Measurements from ENCODE around the gene RASAL1. TPM values are rescaled to one million over a fixed set of nuclear protein-coding genes. Genes with fewer than 3 reads are reported as not detected.

Gene RASAL1
- total RNA-seq, 2 experiments from 2014 or later = 1.2 to 2.7 TPM

DNA sequence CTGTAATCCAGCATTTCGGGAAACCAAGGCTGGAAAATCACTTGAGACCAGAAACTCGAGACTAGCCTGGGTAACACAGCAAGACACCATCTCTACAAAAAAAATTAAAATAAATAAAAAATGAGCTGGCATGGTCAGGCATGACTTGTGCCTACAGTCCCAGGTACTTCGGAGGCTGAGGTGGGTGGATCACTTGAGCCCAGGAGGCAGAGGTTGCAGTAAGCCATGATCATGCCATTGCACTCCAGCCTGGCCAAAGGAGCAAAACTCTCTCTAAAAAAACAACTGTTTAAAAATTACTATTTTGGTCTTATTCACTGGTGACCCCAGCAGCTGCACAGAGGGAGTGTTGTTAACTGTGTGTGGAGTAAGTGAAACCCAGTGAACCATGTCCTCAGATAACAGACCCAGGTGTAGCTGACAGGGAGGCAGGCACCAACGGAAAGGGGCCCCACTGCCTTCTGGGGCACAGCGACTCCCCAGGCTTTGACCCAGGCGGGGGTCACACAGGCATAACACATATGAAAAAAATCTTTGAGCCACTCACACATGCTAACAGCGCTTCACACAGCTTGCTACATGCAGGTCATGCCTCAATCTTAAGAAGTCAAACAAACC, 37.6 kb upstream of the RASAL1 start:
- Mint-ChIP-seq H3K4me1 (ENCODE audit: low read depth) (no peaks in the 10 kb centered on the region), H3K27me3 (no peaks in the 10 kb centered on the region), H3K27ac (no peak overlapping the region), H3K9me3 (no peaks in the 10 kb centered on the region), H3K4me3 (no peak overlapping the region), H3K36me3 (ENCODE audit: low read depth) (peaks cover 93% of the 10 kb centered on the region)
- TF ChIP-seq, protein P1, sequence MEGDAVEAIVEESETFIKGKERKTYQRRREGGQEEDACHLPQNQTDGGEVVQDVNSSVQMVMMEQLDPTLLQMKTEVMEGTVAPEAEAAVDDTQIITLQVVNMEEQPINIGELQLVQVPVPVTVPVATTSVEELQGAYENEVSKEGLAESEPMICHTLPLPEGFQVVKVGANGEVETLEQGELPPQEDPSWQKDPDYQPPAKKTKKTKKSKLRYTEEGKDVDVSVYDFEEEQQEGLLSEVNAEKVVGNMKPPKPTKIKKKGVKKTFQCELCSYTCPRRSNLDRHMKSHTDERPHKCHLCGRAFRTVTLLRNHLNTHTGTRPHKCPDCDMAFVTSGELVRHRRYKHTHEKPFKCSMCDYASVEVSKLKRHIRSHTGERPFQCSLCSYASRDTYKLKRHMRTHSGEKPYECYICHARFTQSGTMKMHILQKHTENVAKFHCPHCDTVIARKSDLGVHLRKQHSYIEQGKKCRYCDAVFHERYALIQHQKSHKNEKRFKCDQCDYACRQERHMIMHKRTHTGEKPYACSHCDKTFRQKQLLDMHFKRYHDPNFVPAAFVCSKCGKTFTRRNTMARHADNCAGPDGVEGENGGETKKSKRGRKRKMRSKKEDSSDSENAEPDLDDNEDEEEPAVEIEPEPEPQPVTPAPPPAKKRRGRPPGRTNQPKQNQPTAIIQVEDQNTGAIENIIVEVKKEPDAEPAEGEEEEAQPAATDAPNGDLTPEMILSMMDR (IDR thresholded peaks at IDR 0.05) = no peak
- intact Hi-C loops (cut with DNase I, micrococcal nuclease) = loop anchor here (5.0 kb wide), 4 partner anchors 36 to 271 kb away; partner anchors contain the start of gene RASAL1 (in 1 of the 2)
- H3K4me3 ChIP-seq (ENCODE audit: low read length) = no peak overlapping the region
- ChIA-PET CTCF (interaction anchor here (0.6 to 1.2 kb wide), 4 partner anchors 166 to 238 kb away, joined by 3 read pairs; no protein-coding TSS in a partner anchor), POLR2A (interaction anchor here (1.0 to 1.4 kb wide), 2 partner anchors 20 to 70 kb away, joined by 3 to 4 read pairs; no protein-coding TSS in a partner anchor)
- H3K4me1 ChIP-seq (ENCODE audit: insufficient read depth, low read length) = no peaks in the 10 kb centered on the region
- DNase-seq = no peak
- no peaks in the 10 kb centered on the region for H3K9me3 ChIP-seq (ENCODE audit: control insufficient read depth in 1 of 2, insufficient read depth in 1 of 2, low read length in 2 of 2)
- no peaks in the 10 kb centered on the region for H3K27me3 ChIP-seq (ENCODE audit: control insufficient read depth in 1 of 2, insufficient read depth in 2 of 2, low read length in 2 of 2)
- peaks cover 93% of the 10 kb centered on the region for H3K36me3 ChIP-seq (ENCODE audit: insufficient read depth, low read length)
- no peak overlapping the region for H3K27ac ChIP-seq (ENCODE audit: low read depth in 1 of 2, low read length in 2 of 2)
- no peak for ATAC-seq (ENCODE audit: poor library complexity)

DNA sequence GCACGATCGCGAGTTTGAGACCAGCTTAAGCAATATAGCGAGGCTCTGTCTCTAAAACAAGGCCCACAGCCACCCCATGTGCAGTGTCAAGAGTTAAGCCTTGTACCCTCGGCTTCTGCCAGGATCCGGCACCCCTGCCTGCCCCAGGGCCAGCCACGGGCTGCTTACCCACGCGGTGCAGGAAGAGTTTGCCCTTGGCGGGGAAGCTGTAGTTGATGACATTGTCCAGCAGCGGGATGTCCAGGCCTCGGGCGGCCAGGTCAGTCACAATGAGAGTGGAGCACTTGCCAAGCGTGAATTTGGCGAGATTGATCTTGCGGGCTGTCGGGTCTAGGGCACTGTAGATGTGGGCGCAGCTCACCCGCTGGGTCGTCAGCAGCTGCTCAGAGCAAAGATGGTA, 36.6 kb upstream of the RASAL1 start:
- H3K4me3 ChIP-seq (ENCODE audit: low read length) = no peak overlapping the region
- ChIA-PET CTCF (interaction anchor here (1.2 kb wide), 1 partner anchor 179 kb away, joined by 3 read pairs; no protein-coding TSS in a partner anchor), POLR2A (no interaction called here)
- Mint-ChIP-seq H3K27me3 (no peaks in the 10 kb centered on the region), H3K9me3 (no peaks in the 10 kb centered on the region), H3K4me1 (ENCODE audit: low read depth) (no peaks in the 10 kb centered on the region), H3K27ac (no peak overlapping the region), H3K36me3 (ENCODE audit: low read depth) (peaks cover 90% of the 10 kb centered on the region), H3K4me3 (no peak overlapping the region)
- intact Hi-C loops (cut with DNase I, micrococcal nuclease) = loop anchor here (5.0 kb wide), 4 partner anchors 35 to 270 kb away; partner anchors contain the start of gene RASAL1 (in 1 of the 2)
- no peaks in the 10 kb centered on the region for H3K27me3 ChIP-seq (ENCODE audit: control insufficient read depth in 1 of 2, insufficient read depth in 2 of 2, low read length in 2 of 2)
- ATAC-seq (ENCODE audit: poor library complexity) (no peak), DNase-seq (no peak)
- no peaks in the 10 kb centered on the region for H3K4me1 ChIP-seq (ENCODE audit: insufficient read depth, low read length)
- H3K27ac ChIP-seq (ENCODE audit: low read depth in 1 of 2, low read length in 2 of 2) = no peak overlapping the region
- TF ChIP-seq, protein P1 (IDR thresholded peaks at IDR 0.05) = no peak
- H3K36me3 ChIP-seq (ENCODE audit: insufficient read depth, low read length) = peaks cover 93% of the 10 kb centered on the region
- H3K9me3 ChIP-seq (ENCODE audit: control insufficient read depth in 1 of 2, insufficient read depth in 1 of 2, low read length in 2 of 2) = no peaks in the 10 kb centered on the region

DNA sequence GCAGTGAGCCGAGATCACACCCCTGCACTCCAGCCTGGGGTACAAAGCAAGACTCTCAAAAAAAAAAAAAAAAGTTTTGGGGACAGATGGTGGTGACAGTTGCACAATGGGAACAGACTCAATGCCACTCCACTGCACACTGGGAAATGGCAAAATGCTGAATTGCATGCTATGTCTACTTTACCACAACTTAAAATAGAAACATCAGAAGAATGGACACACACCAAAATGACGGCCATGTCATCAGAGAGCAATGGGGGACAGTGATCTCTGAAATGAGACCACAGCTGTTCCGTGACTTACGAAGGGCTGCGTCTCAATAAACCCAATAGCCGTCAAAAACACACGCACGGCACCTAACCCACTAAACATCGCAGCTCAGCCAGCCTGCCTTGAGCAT, 36.0 kb upstream of the RASAL1 start:
- intact Hi-C loops (cut with DNase I, micrococcal nuclease) = loop anchor here (5.0 kb wide), 4 partner anchors 34 to 269 kb away; partner anchors contain the start of gene RASAL1 (in 1 of the 2)
- ChIA-PET POLR2A (no interaction called here), CTCF (interaction anchor here (0.9 to 1.2 kb wide), 2 partner anchors 123 to 179 kb away, joined by 3 read pairs; no protein-coding TSS in a partner anchor)
- no peaks in the 10 kb centered on the region for H3K4me1 ChIP-seq (ENCODE audit: insufficient read depth, low read length)
- Mint-ChIP-seq H3K36me3 (ENCODE audit: low read depth) (peaks cover 90% of the 10 kb centered on the region), H3K9me3 (no peaks in the 10 kb centered on the region), H3K4me3 (no peak overlapping the region), H3K27me3 (no peaks in the 10 kb centered on the region), H3K4me1 (ENCODE audit: low read depth) (no peaks in the 10 kb centered on the region), H3K27ac (no peak overlapping the region)
- H3K9me3 ChIP-seq (ENCODE audit: control insufficient read depth in 1 of 2, insufficient read depth in 1 of 2, low read length in 2 of 2) = no peaks in the 10 kb centered on the region
- H3K27me3 ChIP-seq (ENCODE audit: control insufficient read depth in 1 of 2, insufficient read depth in 2 of 2, low read length in 2 of 2) = no peaks in the 10 kb centered on the region
- no peak overlapping the region for H3K4me3 ChIP-seq (ENCODE audit: low read length)
- ATAC-seq (ENCODE audit: poor library complexity) (no peak), DNase-seq (no peak)
- peaks cover 91% of the 10 kb centered on the region for H3K36me3 ChIP-seq (ENCODE audit: insufficient read depth, low read length)
- no peak overlapping the region for H3K27ac ChIP-seq (ENCODE audit: low read depth in 1 of 2, low read length in 2 of 2)
- TF ChIP-seq, protein P1 (IDR thresholded peaks at IDR 0.05) = no peak

Data from CD4-positive, alpha-beta T cell (primary cell).